HG03108 (cell line): ENCODE results near the gene SLC6A18.

Experiments
- ATAC-seq: cut with Tn5 transposase; IDR thresholded peaks from one replicate; pipeline ENCODE4 v1.9.1; 2021; ENCODE audit warnings: moderate library complexity; ENCODE audit not compliant: unreplicated experiment

The SLC6A18 gene

DNA sequence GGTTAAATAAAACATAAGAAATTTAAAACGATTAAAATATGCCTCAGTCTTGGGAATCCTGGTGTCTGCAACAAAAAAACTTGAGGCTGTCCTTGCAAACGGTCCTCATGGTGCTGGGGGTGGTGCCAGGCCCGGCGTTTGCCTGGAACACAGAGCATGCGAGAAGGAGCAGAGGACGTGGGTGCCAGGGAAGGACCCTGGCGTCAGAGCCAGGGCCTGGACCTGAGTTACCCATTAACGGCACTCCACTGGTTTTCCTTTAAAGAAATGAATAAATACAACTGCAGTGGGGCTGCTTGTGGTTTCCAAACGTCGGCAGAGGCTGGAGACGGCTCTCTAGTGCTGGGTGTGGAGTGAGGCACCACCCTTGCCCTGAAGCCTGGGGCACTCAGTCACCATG is at the start of gene SLC6A18:
TSS of gene SLC6A18 (plus strand) at position 301 of the 400 bp plus-strand sequence. CDS start at position 398, 97 bp downstream.
- no peak for ATAC-seq

GRCh38 chr5:1175801-1176472 is 49.2 kb upstream of the SLC6A18 start:
- no peak for ATAC-seq

DNA sequence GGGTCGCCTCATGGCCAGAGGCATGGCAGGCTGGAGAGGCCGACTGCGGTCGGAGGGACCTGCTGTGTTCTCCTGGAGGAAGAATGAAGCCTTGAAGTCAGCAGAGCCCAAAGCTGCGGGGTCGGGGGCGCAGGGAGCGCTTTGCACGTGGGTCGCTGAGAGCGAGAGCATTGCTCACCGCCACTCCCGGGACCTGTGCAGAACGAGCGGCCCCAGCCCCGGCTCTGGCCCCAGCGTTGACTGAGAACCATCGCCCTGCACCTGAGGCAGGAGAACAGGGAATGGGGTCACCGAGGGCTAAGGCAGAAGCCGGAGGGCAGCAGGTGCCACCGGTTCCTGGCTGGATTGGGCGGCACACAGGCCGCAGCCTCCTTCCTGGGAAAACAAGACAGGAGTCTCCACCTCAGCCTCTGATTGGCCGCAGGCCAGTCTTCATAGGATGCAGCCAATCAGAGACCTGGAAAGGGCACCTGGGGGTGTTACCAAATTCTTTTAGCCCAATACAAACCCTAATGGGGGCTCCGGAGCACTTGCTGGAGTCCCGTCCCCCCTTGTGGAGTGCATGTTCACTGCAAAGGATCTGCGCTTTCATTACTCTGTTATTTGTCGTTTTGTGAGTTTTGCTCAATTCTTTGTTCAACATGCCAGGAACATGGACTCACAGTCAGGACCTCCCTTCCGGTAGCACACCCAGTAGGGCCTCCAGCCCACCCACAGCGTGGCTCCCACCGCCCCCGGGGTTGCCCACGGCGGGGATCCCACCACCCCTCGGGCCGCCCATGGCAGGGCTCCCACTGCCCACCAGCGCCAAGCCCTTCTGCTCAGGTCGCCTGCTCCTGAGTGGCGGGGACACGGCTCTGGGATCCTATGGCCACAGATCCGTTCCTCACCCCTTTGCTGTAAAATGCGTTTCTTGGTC is 48.4 kb upstream of the SLC6A18 start:
- no peak for ATAC-seq

GRCh38 chr5:1177826-1178528 is 47.2 kb upstream of the SLC6A18 start:
- ATAC-seq: no peak

- no peak for ATAC-seq
These were observed 46.4 kb upstream of the SLC6A18 start for GRCh38 chr5:1178529-1179382.

DNA sequence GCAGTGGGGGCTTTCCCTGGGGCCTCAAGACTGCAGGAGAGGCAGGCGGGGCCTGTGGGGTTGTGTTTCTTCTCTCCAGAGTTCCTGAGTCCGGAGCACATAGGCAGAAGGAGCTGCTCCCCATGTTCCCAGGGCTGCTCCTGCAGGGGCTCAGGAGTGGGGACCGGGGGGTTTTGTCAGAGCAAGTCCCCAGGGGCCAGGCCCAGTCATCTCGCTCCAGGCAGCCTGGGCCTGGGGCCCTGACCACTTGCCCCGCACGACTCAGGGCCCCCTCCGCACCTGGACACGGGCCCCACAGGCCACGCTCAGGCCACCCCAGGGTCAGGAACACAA is 45.8 kb upstream of the SLC6A18 start:
- ATAC-seq: no peak

GRCh38 chr5:1180096-1180495 is 45.1 kb upstream of the SLC6A18 start:
- no peak for ATAC-seq

GRCh38 chr5:1180841-1181271 is 44.3 kb upstream of the SLC6A18 start:
- no peak for ATAC-seq

DNA sequence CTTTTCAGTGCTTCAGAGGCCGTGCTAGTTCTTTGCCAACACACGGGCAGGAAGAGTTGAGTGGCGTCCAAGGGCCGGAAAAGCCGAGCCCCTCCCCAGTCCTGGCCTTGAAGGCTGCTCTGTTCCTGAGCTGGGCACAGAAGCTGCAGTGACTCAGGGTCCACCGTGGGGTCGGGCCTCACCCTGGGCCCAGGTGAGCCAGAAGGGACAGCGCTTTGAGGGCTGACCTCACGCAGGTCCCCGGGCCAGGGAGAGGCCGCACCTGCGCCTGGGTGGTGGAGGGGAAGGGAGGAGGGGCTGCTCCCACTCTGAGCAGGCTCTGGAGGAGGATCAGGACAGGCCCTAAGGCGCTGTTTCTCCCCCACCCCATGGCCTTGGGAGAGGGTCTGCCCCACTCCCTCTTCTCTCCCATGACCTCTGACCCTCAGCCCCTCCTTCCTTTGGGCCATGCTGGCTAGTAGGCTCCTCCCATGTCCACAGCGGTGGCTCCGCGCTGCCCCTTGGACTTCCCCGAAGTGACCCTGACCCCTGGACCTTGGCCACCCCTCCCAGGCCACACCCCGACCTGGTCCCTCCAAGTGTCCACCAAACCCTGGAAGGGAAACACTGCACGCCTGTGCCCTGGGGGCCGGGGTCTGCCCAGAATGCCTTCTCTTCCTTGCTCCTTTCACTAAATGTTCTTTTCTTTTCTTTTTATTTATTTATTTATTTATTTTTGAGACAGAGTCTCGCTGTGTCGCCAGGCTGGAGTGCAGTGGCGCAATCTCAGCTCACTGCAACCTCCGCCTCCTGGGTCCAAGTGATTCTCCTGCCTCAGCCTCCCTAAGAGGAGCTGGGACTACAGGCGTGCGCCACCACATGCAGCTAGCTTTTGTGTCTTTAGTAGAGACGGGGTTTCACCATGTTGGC is 43.5 kb upstream of the SLC6A18 start:
- no peak for ATAC-seq

DNA sequence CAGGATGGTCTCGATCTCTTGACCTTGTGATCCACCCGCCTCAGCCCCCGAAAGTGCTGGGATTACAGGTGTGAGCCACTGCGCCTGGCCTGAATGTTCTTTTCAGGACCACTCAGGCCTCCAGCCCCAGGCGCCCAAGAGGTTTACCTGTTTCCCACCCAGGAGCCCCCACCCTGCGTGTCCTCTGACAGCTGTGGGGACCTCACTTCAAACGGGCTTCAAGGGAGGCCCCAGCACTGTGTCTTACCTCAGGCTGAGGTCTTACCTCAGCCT is 42.9 kb upstream of the SLC6A18 start:
- no peak for ATAC-seq

- no peak for ATAC-seq
These were observed 42.4 kb upstream of the SLC6A18 start for GRCh38 chr5:1182633-1183423.

GRCh38 chr5:1183424-1184162 is 41.6 kb upstream of the SLC6A18 start:
- no peak for ATAC-seq

- ATAC-seq: no peak
These were observed 41.1 kb upstream of the SLC6A18 start for GRCh38 chr5:1184163-1184470.

- no peak for ATAC-seq
These were observed 40.7 kb upstream of the SLC6A18 start for GRCh38 chr5:1184481-1184880.

DNA sequence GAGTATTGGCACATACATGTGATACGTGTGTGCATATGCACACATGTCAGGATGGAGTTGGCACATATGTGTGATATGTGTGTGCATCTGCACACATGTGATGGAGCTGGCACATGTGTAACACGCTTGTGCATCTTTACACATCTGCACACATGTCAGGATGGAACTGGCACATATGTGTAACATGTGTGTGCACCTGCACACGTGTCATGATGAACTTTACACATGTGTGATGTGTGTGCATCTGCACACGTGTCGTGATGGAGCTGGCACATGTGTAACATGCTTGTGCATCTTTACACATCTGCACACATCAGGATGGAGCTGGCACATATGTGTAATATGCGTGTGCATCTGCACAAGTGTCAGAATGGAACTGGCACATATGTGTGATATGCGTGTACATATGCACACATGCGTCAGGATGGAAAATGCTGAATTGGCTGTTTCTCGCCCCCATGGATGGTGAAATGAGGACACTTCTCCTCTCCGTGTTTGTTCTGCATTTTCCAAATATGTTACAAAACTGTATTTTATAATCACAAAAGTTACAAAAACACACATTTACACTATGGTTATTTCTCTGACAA is 40.0 kb upstream of the SLC6A18 start:
- ATAC-seq: no peak

- no peak for ATAC-seq
These were observed 39.4 kb upstream of the SLC6A18 start for GRCh38 chr5:1185629-1186350.

DNA sequence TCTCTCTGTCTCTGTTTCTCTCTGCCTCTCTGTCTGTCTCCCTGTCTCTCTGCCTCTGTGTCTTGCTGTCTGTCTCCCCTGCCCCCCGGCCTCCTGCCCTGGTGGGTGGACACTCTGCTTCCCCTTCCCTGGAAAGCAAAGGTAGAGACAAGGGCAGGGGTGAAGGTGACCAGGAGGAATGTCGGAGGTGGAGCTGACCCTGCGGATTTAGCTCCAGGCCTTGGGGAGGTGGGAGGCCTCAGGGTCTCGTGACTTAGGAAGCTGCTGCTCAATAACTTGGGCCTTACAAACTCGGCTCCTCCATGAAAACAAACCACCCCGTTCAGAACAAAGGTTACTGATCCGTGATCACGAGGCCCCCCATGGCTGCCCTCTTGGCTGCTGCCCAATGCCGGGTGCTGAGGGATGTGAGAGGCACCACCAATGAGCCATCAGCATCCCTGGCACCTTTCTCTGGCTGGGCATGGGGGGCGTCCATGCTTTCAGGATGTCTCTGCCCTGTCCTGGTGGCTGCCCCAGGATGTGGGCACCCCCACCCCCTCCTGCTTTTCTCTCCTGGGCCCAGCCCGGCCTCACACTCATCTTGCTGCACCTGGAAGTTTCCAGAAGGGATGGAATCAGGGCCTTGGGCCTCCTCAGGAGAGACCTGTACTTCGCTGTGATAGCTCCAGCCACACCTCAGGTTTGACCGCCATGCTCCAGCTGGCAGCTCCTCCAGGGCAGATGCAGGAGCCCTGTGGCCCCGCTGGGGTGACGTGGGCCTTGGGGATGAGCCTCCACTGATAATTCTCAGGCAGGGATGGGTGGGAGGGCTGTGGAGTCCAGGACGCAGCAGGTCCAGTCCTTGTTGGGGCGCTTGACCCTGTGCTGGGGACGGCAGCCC is 38.6 kb upstream of the SLC6A18 start:
- no peak for ATAC-seq
